CD8-positive, alpha-beta memory T cell (primary cell): Measurements from ENCODE around the gene FTCDNL1. TPM values are rescaled to one million over a fixed set of nuclear protein-coding genes. Genes with fewer than 3 reads are reported as not detected.
A peak's percentile ranks its signal among the peaks of the same experiment; 100 is the strongest.

Source experiments
- CTCF ChIA-PET: fragments of 350-600 bp; sonication (Branson Sonifier 250); formaldehyde crosslinking; loops from one replicate; lab custom pipeline; 2021; ENCODE audit warnings: antibody characterized with exemption; lab: Charles Lee
- POLR2A ChIA-PET: fragments of 350-600 bp; sonication (Branson Sonifier 250); formaldehyde crosslinking; loops from one replicate; lab custom pipeline; 2021; ENCODE audit warnings: antibody characterized with exemption; lab: Charles Lee
- DNase-seq, 5 donors: peaks; one replicate each; pipeline versions ENCODE4 v3.0.0 to v3.0.0-alpha.2; 2020 to 2022; ENCODE audit warnings: mixed read lengths in 1 of 5
- H3K27ac ChIP-seq: one replicate; pipeline ENCODE4 v1.7.0; 2013; ENCODE audit warnings: low read depth, mild to moderate bottlenecking, low read length, moderate library complexity
- H3K27me3 ChIP-seq: 2 replicates; pipeline ENCODE4 v1.7.0; 2013; ENCODE audit warnings: low read length, mild to moderate bottlenecking; ENCODE audit not compliant: insufficient read depth, poor library complexity, severe bottlenecking
- H3K36me3 ChIP-seq: 2 replicates; pipeline ENCODE4 v1.7.0; 2013; ENCODE audit warnings: mild to moderate bottlenecking, low read length, moderate library complexity; ENCODE audit not compliant: insufficient read depth
- H3K4me1 ChIP-seq: 2 replicates; pipeline ENCODE4 v1.7.0; 2013; ENCODE audit warnings: mild to moderate bottlenecking, low read length, moderate library complexity; ENCODE audit not compliant: insufficient read depth
- H3K4me3 ChIP-seq: 2 replicates; pipeline ENCODE4 v1.7.0; 2013; ENCODE audit warnings: mild to moderate bottlenecking, low read length
- H3K9me3 ChIP-seq: 2 replicates; pipeline ENCODE4 v1.7.0; 2013; ENCODE audit warnings: mild to moderate bottlenecking, low read length
- H3K27ac Mint-ChIP-seq, 8 donors: one replicate each; pipeline ENCODE4 v1.8.0; 2020 to 2021; ENCODE audit warnings: mixed read lengths in 8 of 8, mild to moderate bottlenecking in 6 of 8, inconsistent platforms in 3 of 8, moderate library complexity in 3 of 8
- H3K27me3 Mint-ChIP-seq, 2 donors: one replicate each; pipeline ENCODE4 v1.8.0; 2020 to 2021; ENCODE audit warnings: mixed read lengths in 2 of 2, mild to moderate bottlenecking in 1 of 2, moderate library complexity in 1 of 2
- H3K36me3 Mint-ChIP-seq, 3 donors: one replicate each; pipeline ENCODE4 v1.8.0; 2020 to 2021; ENCODE audit warnings: mixed read lengths in 3 of 3, inconsistent platforms in 1 of 3, mild to moderate bottlenecking in 1 of 3
- H3K4me1 Mint-ChIP-seq, 3 donors: one replicate each; pipeline ENCODE4 v1.8.0; 2020 to 2021; ENCODE audit warnings: mixed read lengths in 3 of 3, inconsistent platforms in 1 of 3, mild to moderate bottlenecking in 1 of 3
- H3K4me3 Mint-ChIP-seq, 7 donors: one replicate each; pipeline ENCODE4 v1.8.0; 2020 to 2021; ENCODE audit warnings: mixed read lengths in 7 of 7, mild to moderate bottlenecking in 6 of 7, moderate library complexity in 4 of 7, inconsistent platforms in 2 of 7
- H3K9me3 Mint-ChIP-seq, 5 donors: one replicate each; pipeline ENCODE4 v1.8.0; 2020 to 2022; ENCODE audit warnings: mixed read lengths in 5 of 5, mild to moderate bottlenecking in 3 of 5, moderate library complexity in 2 of 5, inconsistent platforms in 1 of 5
- polyA plus RNA-seq: library from polyadenylated mRNA; unstranded; fragments of 300-500 nt; fragmentation: Illumina TruSeq; gene quantifications from one replicate; pipeline ENCODE4 v1.2.3, GENCODE V29; 2021
- total RNA-seq, 2 experiments: library from RNA; stranded (reverse); gene quantifications; one replicate each; pipeline ENCODE4 v1.2.3, GENCODE V29; 2021

Gene FTCDNL1
- total and polyA plus RNA-seq, 3 experiments from 2014 or later: 1.4 to 5.2 (median 3.8) TPM

DNA sequence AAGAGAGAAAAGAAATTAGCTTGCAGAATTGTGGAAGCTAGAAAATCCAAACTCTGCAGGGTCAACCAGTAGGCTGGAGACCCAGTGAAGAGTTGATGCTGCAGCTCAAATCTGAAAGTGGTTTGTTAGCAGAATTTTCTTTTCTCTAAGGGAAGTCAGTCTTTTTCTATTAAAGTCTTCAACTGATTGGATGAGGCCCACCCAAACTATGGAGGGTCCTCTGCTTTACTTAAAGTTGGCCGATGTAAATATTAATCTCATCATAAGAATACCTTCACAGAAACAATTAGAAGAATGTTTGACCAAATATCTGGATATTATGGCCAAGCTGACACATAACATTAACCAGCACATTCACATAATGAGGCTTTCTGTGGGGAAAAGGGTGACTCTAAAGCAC, 73.7 kb downstream of the FTCDNL1 start:
- Mint-ChIP-seq H3K36me3 (no peaks in the 10 kb centered on the region), H3K27me3 (peaks cover 0 to 4% of the 10 kb centered on the region in 2 donors), H3K9me3 (no peaks in the 10 kb centered on the region), H3K27ac (no peak overlapping the region), H3K4me1 (no peaks in the 10 kb centered on the region), H3K4me3 (no peak overlapping the region)
- Histone ChIP-seq H3K4me1 (no peaks in the 10 kb centered on the region), H3K4me3 (no peak overlapping the region), H3K9me3 (no peaks in the 10 kb centered on the region), H3K27me3 (no peaks in the 10 kb centered on the region), H3K36me3 (no peaks in the 10 kb centered on the region), H3K27ac (no peak overlapping the region)
- ChIA-PET CTCF (interaction anchor here (1.0 kb wide), 1 partner anchor 37 kb away, joined by 3 read pairs; no protein-coding TSS in a partner anchor), POLR2A (no interaction called here)
- no peak for DNase-seq

DNA sequence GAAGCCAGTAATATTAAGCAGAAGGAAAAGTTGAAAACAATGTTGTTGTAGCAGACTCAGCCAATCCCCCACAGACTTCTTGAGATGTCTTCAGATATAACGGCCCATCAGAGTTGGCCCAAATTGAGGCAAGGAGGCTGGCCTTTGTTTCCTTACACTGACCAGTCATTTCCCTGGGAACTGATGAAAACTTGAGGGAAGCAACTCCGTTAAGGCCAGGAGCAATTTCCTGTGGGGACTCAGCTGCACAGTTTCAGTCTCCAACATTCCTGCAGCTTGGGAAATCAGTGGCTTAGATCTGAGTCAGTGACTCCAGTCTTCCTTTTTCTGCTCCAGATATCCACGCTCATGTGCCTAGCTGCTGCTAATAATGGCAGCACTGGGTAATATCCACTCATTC, 75.7 kb downstream of the FTCDNL1 start:
- no peaks in the 10 kb centered on the region for H3K4me1 Mint-ChIP-seq
- peaks cover 0 to 3% of the 10 kb centered on the region in 2 donors for H3K27me3 Mint-ChIP-seq
- no peaks in the 10 kb centered on the region for H3K4me1 ChIP-seq
- DNase-seq: no peak
- H3K4me3 Mint-ChIP-seq: no peak overlapping the region
- no peak overlapping the region for H3K27ac Mint-ChIP-seq
- H3K9me3 ChIP-seq: no peaks in the 10 kb centered on the region
- ChIA-PET POLR2A (no interaction called here), CTCF (no interaction called here)
- no peaks in the 10 kb centered on the region for H3K9me3 Mint-ChIP-seq
- no peaks in the 10 kb centered on the region for H3K27me3 ChIP-seq
- H3K36me3 ChIP-seq: no peaks in the 10 kb centered on the region
- H3K36me3 Mint-ChIP-seq: no peaks in the 10 kb centered on the region
- H3K4me3 ChIP-seq: no peak overlapping the region
- no peak overlapping the region for H3K27ac ChIP-seq

DNA sequence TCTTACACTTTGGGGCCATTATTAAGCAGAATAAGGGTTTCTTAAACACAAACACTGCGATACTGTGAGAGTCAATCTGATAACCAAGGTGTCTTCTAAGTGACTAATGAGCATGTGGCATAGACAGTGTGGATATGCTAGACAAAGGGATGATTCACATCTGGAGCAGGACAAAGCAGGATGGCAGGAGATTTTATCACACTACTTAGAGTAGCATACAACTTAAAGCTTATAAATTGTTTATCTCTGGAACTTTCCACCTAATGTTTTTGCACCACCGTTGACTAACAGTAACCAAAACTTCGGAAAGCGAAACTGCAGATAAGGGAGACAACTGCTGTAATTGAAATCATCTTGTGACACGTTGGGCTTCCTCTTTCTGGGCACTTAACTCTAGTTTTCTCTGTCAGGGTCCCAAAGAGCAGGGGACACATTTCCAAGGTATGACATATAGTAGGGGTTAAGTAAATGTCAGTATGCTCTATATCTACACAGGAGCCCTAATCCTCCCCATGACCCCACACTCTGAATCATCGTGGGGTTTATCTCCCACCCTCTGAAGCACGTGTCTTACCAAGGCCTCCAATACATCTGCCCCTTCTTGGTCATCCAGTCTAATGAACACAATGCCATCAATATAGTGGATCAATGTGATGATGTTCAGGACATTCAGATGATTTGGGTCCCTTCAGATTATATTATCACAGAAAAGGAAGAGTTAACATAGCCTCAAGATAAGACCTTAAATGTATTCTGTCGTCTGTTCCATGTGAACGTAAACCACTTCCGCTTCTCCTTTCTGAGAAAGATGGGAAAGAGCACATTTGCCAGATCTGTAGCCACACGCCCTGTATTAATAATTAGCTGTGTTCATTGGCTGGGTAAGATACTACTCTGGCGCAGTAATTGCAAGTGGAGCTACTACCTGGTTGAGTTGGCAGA, 78.7 kb downstream of the FTCDNL1 start:
- H3K9me3 ChIP-seq: no peaks in the 10 kb centered on the region
- H3K27ac ChIP-seq: no peak overlapping the region
- no peaks in the 10 kb centered on the region for H3K4me1 ChIP-seq
- Mint-ChIP-seq H3K27me3 (no peaks in the 10 kb centered on the region), H3K9me3 (no peaks in the 10 kb centered on the region), H3K4me1 (no peaks in the 10 kb centered on the region), H3K27ac (peak overlapping the region in 1 of 8 donors; percentile 41), H3K36me3 (no peaks in the 10 kb centered on the region), H3K4me3 (no peak overlapping the region)
- H3K4me3 ChIP-seq: no peak overlapping the region
- no peak for DNase-seq
- CTCF ChIA-PET: no interaction called here
- POLR2A ChIA-PET: no interaction called here
- H3K27me3 ChIP-seq: no peaks in the 10 kb centered on the region
- H3K36me3 ChIP-seq: no peaks in the 10 kb centered on the region

- no peaks in the 10 kb centered on the region for H3K9me3 Mint-ChIP-seq
- ChIA-PET CTCF (no interaction called here), POLR2A (no interaction called here)
- no peak for DNase-seq
- no peaks in the 10 kb centered on the region for H3K36me3 Mint-ChIP-seq
- Histone ChIP-seq H3K27ac (no peak overlapping the region), H3K27me3 (no peaks in the 10 kb centered on the region), H3K9me3 (no peaks in the 10 kb centered on the region), H3K4me3 (no peak overlapping the region), H3K36me3 (no peaks in the 10 kb centered on the region), H3K4me1 (no peaks in the 10 kb centered on the region)
- H3K27me3 Mint-ChIP-seq: no peaks in the 10 kb centered on the region
- no peaks in the 10 kb centered on the region for H3K4me1 Mint-ChIP-seq
- no peak overlapping the region for H3K27ac Mint-ChIP-seq
- no peak overlapping the region for H3K4me3 Mint-ChIP-seq
Observed at GRCh38 chr2:199770716-199771115, 80.3 kb downstream of the FTCDNL1 start.

- no peaks in the 10 kb centered on the region for H3K27me3 ChIP-seq
- Mint-ChIP-seq H3K27ac (no peak overlapping the region), H3K9me3 (no peaks in the 10 kb centered on the region), H3K27me3 (no peaks in the 10 kb centered on the region), H3K4me3 (no peak overlapping the region), H3K36me3 (no peaks in the 10 kb centered on the region), H3K4me1 (no peaks in the 10 kb centered on the region)
- no peaks in the 10 kb centered on the region for H3K36me3 ChIP-seq
- no peak overlapping the region for H3K27ac ChIP-seq
- POLR2A ChIA-PET: no interaction called here
- CTCF ChIA-PET: no interaction called here
- no peaks in the 10 kb centered on the region for H3K4me1 ChIP-seq
- no peaks in the 10 kb centered on the region for H3K9me3 ChIP-seq
- H3K4me3 ChIP-seq: no peak overlapping the region
- no peak for DNase-seq
Observed at GRCh38 chr2:199765646-199766045, 85.3 kb downstream of the FTCDNL1 start.

- Histone ChIP-seq H3K27ac (no peak overlapping the region), H3K4me3 (no peak overlapping the region), H3K4me1 (no peaks in the 10 kb centered on the region), H3K9me3 (no peaks in the 10 kb centered on the region), H3K27me3 (no peaks in the 10 kb centered on the region), H3K36me3 (no peaks in the 10 kb centered on the region)
- Mint-ChIP-seq H3K36me3 (no peaks in the 10 kb centered on the region), H3K9me3 (no peaks in the 10 kb centered on the region), H3K4me1 (no peaks in the 10 kb centered on the region), H3K27me3 (no peaks in the 10 kb centered on the region), H3K27ac (no peak overlapping the region), H3K4me3 (no peak overlapping the region)
- DNase-seq: no peak
- ChIA-PET POLR2A (no interaction called here), CTCF (no interaction called here)
Observed at GRCh38 chr2:199764273-199764800, 86.7 kb downstream of the FTCDNL1 start.

GRCh38 chr2:199762963-199763362, 88.0 kb downstream of the FTCDNL1 start:
- no peaks in the 10 kb centered on the region for H3K4me1 ChIP-seq
- H3K4me3 ChIP-seq: no peak overlapping the region
- H3K9me3 ChIP-seq: no peaks in the 10 kb centered on the region
- Mint-ChIP-seq H3K27me3 (peaks cover 0 to under 1% of the 10 kb centered on the region in 2 donors), H3K4me1 (no peaks in the 10 kb centered on the region), H3K36me3 (no peaks in the 10 kb centered on the region), H3K27ac (no peak overlapping the region), H3K9me3 (no peaks in the 10 kb centered on the region), H3K4me3 (no peak overlapping the region)
- H3K36me3 ChIP-seq: no peaks in the 10 kb centered on the region
- no peaks in the 10 kb centered on the region for H3K27me3 ChIP-seq
- ChIA-PET POLR2A (no interaction called here), CTCF (no interaction called here)
- no peak for DNase-seq
- no peak overlapping the region for H3K27ac ChIP-seq

DNA sequence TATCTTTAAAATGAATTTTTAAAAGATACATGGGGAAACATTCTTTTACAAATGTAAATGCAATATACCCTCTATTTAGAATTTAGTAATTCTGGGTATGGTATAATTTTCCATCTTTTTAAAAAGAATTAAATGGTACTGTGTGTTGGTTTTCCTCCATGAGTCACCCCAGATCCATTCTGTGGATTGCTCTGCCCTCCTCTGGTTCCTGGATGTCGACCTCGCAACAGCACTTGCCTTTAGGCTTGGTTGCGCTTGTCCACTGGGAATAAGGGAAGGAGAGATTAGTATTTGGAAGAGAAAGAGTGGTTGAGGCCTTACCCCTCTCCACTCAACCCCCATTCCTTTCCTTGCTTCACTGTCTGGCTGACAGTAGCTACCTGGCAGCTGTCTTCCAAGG, 90.4 kb downstream of the FTCDNL1 start:
- Mint-ChIP-seq H3K9me3 (no peaks in the 10 kb centered on the region), H3K4me1 (no peaks in the 10 kb centered on the region), H3K4me3 (no peak overlapping the region), H3K36me3 (no peaks in the 10 kb centered on the region), H3K27ac (peak overlapping the region in 1 of 8 donors; percentile 87), H3K27me3 (peaks cover 3 to 13% of the 10 kb centered on the region in 2 donors)
- CTCF ChIA-PET: no interaction called here
- DNase-seq: no peak
- POLR2A ChIA-PET: no interaction called here
- H3K27ac ChIP-seq: no peak overlapping the region
- H3K4me3 ChIP-seq: no peak overlapping the region
- no peaks in the 10 kb centered on the region for H3K4me1 ChIP-seq
- H3K9me3 ChIP-seq: no peaks in the 10 kb centered on the region
- no peaks in the 10 kb centered on the region for H3K27me3 ChIP-seq
- no peaks in the 10 kb centered on the region for H3K36me3 ChIP-seq
